ENCODE data around the gene IBA57. TPM values are rescaled to one million over a fixed set of nuclear protein-coding genes. Genes with fewer than 3 reads are reported as not detected.
"Not testable (repeated sequence)": the region's sequence is repeated elsewhere in the genome, so short reads cannot be mapped to it uniquely, and the experiment has no call there.

IBA57 gene
- total RNA-seq, 1 donor from 2014 or later: 8.9 TPM

DNA sequence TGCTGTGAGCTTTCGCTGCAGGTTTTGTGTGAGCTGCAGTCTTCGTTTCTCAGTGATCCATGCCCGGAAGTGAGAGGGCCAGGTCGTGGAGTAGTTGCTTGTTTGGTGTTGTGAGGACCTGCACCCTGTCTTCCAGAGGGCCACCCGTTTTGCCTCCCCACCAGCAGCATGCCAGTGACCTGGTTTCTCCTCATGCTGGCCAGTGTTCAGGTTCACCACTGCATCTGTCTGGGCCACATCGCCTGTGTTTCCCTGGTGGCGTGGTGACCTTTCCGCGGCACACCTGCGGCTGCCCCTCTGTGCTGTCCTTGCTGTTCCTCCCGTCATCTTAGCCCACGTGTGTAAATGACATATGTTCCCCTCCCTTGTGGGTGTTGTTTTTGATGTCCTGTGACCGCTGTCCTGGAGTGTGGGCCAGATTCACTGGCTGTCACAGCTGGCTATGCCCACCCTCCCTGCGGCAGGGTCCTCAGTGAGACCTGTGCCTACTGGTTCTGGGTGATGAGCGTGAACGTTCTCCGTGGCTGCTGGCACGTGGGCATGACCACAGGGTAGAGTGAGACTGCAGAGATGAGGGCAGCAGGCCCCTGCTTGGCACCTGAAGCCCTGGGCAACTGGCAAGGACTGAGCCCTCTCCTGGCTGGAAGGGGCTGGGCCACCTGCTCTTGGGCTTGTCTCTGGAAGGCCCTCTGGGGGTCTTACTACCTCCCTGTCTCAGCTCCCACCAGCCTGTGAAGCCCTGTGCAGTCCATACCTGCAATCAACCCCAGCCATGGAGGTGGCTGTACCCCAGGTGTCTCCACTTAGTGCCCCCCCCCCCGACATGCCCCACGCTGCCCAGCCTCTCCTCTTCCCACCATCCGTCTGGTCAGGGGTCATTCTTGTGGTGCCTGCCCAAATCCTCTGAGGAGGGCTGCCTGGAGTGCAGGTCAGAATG lies 7.3 kb downstream of the IBA57 start:
- no peak for DNase-seq (ENCODE audit: low read depth in 2 of 2)

DNA sequence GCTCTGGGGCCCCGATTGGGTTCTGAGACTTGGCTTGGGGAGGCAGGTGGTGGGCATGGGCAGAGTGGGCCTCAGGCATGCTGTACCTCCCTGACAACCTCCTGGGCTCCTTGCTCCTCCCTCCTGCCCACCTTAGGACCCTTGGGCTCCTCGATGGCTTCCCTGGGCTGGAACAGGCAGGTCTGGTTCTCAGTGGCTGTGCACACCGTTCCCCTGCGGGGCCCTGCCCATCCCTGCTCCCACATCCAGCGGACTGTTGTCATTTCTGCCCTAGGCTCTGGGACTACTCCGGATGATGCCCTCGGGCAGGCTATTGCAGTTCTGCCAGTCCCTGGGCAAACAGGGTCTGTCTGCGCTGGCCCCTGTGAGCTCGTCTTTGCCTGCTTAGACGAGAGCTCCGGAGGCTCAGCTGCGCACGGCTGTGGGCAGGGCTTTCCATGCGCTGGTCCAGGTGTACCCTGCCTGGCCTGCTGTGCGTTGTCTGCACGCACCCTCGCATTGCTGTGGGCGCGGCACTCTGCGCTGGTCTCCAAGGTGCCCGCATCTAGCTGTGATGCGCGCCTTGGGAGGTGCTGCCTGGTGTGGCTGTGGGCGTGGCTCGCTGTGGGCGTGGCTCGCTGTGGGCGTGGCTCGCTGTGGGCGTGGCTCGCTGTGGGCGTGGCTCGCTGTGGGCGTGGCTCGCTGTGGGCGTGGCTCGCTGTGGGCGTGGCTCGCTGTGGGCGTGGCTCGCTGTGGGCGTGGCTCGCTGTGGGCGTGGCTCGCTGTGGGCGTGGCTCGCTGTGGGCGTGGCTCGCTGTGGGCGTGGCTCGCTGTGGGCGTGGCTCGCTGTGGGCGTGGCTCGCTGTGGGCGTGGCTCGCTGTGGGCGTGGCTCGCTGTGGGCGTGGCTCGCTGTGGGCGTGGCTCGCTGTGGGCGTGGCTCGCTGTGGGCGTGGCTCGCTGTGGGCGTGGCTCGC lies 8.2 kb downstream of the IBA57 start:
- not testable (repeated sequence) for DNase-seq (ENCODE audit: low read depth in 2 of 2)

DNA sequence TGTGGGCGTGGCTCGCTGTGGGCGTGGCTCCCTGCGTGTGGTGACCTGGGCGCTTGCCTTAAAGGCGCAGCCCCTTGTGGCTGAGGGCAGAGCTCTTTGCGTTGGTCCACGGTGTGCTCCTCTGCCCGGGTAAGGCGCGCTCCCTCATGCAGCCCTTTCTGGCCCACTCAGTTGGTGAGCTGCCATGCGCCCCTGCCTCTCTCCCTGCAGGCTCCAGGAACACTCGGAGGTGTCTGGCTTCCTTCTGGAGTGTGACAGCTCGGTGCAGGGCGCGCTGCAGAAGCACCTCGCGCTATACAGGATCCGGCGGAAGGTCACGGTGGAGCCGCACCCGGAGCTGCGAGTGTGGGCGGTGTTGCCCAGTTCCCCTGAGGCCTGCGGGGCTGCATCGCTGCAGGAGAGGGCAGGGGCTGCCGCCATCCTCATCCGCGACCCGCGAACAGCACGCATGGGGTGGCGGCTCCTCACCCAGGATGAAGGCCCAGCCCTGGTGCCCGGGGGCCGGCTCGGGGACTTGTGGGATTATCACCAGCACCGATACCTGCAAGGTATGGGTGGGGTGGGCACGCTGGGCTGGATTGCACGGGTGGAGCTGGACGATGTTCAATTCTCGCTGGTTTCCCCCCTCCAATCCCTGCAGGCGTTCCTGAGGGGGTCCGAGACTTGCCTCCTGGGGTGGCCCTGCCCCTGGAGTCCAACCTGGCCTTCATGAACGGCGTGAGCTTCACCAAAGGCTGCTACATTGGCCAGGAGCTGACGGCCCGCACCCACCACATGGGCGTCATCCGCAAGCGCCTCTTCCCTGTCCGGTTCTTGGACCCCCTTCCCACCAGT lies 9.1 kb downstream of the IBA57 start:
- DNase-seq (ENCODE audit: low read depth in 2 of 2): no peak

DNA sequence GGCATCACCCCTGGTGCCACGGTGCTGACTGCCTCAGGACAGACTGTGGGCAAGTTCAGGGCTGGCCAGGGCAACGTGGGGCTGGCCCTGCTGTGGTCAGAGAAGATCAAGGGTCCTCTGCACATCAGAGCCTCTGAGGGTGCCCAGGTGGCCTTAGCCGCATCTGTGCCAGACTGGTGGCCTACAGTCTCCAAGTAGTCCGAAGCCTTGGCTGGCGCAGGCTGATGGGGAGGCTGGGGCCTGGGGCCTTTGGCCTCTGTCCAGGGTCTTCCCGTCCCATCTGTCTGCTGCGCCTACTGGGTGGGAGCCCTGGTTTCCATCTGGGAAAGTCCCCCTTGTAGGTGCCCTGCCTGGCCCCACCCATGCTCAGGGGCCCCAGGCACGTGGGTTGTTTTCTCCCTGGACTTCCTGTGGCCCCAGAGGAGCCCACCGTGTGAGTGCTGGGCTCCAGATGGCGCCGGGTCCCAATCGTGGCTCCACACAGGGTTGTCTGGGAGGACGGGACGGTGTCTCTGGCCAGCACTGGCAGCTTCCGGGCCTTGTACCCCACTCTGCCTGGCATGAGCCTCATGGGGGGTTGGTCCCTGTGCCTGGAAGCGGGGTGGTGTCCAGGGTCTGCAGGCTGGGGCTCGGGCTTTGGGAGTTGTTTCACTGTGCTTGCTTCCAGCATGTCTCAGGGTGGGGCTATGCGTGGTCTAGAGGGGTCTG lies 9.9 kb downstream of the IBA57 start:
- no peak for DNase-seq (ENCODE audit: low read depth in 2 of 2)

DNA sequence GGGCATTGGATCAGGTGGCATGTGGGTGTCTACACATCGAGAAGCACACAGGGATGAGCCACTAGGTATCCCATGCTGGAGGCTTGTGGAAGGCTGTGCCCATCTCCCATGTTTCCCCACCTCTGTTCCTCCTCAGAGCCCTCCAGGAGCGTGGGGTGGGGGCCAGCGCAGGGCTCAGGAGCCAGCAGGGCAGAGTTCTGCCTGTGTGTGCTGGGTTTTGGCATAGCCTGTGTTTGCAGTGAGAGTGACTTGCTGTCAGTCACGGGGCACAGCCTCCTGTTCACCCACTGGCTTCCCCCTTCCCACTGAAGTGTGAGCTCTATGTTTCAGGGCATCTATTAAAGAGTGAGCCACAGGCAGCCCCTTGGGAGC lies 10.4 kb downstream of the IBA57 start:
- no peak for DNase-seq (ENCODE audit: low read depth in 2 of 2)

DNA sequence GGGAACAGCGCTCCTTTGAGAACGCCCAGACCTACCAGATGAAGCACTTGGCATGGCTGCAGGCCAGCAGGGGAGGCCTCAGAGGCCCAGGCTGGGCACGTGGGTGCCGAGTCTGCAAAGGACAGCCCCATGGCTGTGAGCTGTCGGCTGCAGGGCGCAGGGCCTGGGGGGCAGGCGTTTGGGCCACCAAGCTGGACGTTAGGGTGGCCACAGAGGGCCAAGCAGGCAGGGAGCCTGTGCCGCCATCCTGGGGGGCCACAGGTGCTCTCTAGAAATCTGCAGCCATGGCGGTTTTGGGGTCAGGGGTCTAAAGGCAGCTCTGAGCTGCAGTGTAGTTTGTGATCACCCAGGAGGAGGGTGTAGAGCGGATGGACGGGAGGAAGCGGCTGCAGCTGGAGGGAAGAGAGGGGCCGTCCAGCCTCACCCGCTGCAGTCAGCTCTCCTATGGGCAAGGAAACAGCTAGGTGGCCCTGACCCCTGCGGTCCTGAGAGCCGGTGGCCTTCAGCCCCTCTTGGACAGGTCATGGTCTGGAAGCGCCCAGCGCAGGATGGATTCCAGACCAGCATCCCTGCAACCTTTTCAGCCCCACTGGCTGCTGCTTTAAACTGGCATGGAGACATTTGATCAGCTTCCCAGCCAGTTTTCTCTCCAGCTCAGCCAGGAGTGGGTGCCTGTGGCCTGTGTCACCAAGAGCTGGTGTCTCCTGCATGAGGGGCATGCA lies 11.0 kb downstream of the IBA57 start:
- no peak for DNase-seq (ENCODE audit: low read depth in 2 of 2)

DNA sequence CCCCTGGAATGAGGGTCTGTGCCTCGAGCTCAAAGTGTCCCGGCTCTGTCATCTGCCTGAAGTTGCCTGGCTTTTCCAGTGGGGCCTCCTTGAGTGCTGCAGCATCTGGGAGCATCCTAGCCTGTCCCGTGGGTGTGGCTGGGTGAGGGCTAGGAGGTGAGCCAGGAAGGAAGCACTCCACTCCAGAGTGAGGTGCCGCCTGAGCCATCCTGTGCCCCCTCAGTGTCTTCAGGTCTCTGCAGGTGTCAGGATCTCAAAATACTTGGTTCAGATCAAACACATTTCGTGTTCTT lies 11.5 kb downstream of the IBA57 start:
- DNase-seq (ENCODE audit: low read depth in 2 of 2): no peak

DNA sequence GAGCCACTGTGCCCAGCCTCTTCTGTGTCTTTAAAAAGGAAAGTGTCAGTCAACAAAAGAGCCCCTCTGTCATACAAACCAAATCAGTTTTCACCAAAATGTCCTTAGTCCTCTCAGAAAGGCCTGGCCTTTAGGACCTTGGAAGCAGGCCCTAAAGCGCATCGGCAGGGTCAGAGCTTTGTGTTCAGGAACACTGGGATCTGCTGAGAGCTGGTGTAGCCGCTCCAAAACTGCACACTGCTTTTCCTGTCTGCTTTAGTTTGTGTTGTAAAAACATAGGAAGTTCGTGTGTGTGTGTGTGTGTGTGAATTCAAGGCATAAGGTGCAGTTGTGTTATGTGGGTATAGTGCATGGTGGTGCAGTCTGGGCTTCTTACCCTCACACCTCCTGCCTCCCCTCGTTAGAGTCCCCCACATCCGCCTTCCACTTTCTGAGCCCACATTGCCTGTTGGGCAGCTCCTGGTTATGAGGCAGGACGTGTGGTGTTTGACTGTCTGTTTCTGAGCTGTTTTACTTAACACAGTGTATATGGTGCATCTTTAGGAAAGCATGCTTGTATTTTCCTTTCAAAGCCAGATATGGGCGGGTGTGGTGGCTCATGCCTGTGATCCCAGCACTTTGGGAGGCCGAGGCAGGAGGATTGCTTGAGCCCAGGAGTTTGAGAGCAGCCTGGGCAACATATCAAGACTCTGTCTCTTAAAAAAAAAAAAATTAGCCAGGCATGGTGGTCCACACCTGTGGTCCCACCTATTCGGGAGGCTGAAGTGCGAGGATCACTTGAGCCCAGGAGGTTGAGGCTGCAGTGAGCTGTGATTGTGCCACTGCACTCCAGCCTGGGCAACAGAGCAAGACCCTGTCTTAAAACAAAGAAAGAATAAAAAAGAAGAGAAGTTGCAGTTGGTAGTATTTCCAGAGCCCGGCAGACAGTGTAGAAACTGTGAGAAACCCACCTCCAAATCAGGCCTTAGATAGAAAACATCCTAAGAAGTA lies 12.4 kb downstream of the IBA57 start:
- DNase-seq (ENCODE audit: low read depth in 2 of 2): peak in 1 of 2 donors; percentile 57

DNA sequence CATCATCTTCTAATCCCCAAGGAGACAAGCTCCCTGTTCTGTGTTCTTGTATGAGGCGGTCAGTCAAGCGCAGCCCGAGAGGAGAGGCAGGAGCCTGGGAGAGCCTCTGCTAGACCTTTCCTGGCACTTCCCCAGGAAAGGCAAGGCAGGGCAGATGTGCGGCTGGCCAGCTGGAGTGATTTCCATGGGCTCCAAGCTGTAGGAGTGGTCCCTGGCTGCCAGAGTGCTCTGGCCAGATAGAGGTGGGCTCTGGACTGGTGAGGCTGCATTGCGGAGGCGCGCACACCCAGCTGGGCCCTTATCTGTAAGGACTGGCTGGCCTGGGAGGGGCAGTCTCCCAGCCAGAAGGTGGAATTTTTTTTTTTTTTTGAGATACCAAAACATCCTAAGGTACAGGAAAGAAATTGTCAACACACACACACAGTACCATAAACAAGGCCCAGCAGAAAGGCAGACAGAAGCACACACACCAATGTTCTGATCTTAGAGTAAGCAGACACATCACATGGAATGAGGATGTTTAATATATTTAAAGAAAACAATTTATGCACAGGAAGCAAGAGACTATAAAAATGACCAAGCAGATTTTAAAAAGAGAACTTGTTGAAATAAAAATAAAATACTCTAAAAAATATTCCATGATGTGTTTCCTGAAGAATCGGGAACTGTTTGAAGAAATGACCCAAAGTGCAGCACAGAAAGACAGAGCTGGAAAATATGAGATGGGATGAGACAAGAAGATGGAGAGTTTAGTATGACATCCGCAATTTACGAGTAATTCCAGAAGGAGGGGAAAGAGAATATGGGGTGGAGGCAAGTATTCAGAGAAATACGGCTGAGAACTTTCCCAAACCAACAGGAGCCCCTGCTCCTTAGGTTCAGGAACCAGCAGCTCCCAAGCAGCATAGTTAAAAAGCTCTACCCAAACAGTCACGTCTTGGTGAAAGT lies 13.4 kb downstream of the IBA57 start:
- peak in 1 of 2 donors; percentile 47 for DNase-seq (ENCODE audit: low read depth in 2 of 2)

DNA sequence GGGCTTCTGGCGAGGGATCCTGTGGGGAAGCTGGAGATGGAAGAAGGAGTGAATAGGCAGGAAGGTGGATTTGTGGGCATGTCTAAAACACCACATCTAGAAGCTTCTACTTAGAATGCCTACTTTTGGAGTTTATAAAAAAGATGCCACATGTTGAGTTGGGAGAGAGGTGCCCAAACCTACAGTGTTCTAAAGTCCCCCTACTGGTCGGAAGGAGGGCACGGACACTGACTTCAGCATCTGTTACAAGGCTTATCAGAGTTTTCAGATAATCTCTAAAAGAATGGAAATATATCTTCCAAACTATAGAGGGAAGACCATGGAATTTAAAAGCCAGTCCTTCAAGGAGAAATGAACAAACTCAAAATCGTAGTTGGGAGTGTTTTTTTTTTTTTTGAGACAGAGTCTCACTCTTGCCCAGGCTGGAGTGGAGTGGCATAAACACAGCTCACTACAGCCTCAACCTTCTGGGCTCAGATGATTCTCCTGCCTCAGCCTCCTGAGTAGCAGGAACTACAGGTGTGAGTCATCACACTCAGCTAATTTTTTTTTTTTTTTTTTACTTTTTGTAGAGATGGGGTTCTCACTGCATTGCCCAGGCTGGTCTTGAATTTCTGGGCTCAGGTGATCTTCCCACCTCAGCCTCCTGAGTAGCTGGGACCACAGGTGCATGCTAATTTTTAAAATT lies 14.8 kb downstream of the IBA57 start:
- DNase-seq (ENCODE audit: low read depth in 2 of 2): peak in 1 of 2 donors; percentile 33

DNA sequence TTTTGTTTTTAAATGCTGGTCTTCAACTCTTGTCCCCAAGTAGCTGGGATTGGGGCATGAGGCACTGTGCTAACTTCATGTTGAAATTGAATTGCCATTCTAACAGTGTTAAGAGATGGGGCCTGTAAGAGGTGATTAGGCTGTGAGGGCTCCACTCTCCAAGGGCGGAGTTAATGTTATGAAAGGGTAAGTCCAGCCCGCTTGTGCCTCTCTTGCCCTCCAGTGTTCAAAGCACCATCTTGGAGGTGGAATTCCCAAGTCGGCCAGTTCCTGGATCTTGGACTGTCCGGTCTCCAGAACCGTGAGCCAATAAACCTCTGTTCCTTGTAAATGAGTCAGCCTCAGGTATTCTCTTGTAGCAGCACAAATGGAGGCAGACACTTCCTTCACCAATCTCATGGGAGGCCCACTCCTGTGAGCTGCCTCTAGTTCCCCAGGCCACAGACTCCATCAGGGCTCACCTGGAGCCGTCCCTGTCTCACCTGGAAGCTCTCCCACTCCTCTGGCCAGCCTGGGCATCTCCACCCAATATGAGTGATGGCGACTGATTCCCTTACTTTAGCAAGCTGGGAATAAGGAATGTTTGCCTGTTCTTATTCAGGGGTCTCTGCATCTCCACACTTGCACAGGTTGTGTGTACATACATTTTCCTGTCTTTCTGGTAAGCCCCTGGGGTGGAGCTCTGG lies 15.5 kb downstream of the IBA57 start:
- no peak for DNase-seq (ENCODE audit: low read depth in 2 of 2)

DNA sequence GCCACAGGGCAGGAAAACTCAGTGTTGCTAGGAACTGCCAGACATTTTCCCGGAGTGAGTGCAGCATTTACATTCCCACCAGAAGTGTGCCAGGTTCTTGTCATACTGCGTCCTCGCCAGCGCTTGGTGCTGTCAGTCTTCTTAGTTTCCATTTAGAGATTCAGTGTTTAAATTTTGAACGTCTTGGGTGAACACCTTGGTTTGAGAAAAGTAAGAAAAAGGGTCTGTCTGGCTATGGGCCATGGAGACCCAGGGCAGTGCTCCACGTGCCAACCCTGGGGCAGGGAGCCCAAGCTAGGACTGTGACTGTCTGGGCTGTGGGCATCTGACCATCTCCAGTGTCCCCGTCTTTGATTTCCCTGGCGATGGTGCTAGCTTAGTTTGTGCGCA lies 16.0 kb downstream of the IBA57 start:
- DNase-seq (ENCODE audit: low read depth in 2 of 2): no peak

DNA sequence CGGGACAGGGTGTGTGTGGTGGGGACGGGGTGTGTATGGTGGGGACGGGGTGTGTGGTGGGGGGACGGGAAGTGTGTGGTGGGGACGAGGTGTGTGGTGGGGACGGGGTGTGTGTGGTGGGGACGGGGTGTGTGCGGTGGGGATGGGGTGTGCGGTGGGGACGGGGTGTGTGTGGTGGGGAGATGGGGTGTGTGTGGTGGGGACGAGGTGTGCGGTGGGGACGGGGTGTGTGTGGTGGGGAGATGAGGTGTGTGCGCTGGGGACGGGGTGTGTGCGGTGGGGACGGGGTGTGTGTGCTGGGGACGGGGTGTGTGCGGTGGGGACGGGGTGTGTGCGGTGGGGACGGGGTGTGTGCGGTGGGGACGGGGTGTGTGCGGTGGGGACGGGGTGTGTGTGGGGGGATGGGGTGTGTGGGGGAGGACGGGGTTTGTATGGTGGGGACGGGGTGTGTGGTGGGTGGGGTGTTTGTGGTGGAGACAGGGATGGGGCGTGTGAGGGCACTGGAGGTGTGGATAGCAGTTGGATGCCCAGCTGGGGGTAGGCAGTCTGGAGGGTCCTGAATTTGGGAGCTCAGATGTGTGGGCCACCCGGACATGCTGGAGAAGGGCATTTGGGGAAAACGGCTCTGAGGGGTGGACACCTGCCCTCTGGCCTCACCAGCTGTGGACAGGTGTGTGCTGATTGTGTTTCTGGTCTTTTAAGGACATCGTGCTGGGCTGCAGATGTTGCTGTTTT lies 16.9 kb downstream of the IBA57 start:
- DNase-seq (ENCODE audit: low read depth in 2 of 2): no peak

DNA sequence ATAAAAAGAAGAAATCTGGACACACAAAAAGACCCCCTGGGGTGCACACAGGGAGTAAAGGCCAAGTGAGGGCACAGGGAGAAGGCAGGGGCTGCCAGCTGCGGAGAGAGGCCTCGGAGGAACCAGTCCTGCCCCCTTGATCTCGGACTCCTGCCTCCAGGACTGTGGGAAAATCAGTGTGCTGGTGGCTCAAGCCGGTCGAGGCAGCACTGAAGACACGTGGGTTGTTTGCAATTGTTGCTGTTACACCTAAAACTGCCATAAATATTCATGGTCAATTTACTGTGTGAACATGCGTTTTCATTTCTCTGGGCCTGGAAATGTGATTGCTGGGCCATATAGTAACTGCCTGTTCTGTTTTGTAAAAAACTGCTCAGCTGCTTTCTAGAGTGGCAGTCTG lies 18.5 kb downstream of the IBA57 start:
- DNase-seq (ENCODE audit: low read depth in 2 of 2): no peak

DNA sequence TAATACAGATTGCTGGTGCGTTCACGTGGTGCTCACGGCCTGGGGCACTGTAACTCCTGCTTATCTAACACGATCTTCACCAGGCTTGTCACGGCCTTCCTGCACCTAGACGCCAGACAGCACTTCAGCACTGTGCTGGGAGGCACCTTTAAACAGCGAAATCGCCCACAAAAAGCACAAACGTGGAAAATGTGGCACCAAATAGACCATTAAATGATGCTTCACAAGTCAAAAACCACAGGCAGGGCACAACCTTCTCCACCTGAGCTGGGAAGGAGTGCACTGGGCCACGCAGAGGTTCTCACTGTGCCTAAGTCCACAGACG lies 20.0 kb downstream of the IBA57 start:
- DNase-seq (ENCODE audit: low read depth in 2 of 2): no peak

DNA sequence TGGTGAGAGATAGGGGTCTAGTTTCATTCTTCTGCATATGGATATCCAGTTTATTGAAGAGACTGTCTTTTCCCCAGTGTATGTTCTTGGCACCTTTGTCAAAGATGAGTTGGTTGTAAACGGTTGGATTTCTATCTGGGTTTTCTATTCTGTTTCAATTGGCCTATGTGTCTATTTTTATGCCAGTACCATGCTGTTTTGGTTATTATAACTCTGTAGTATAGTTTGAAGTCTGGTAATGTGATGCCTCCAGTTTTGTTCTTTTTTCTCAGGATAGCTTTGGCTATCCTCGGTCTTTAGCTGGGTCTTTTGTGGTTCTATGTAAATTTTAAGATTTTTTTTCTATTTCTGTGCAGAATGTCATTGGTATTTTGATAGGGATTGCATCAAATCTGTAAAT lies 22.6 kb downstream of the IBA57 start:
- DNase-seq (ENCODE audit: low read depth in 2 of 2): not testable (repeated sequence)

All from lung microvascular endothelial cell (primary cell).